B cell (primary cell): Measurements from ENCODE around the gene UGDH.

Source experiments
- EZH2 ChIP-seq: IDR thresholded peaks from 2 replicates; pipeline ENCODE4 v1.6.1; 2012; ENCODE audit warnings: borderline replicate concordance, low read depth, mild to moderate bottlenecking, moderate library complexity, low read length; ENCODE audit not compliant: insufficient read depth, poor library complexity, severe bottlenecking
- TF ChIP-seq, protein P1 (sequence below): fragments of 200-600 bp; IDR thresholded peaks from one replicate; pipeline ENCODE4 v1.8.0; 2022; ENCODE audit warnings: antibody characterized with exemption, mild to moderate bottlenecking

DNA sequence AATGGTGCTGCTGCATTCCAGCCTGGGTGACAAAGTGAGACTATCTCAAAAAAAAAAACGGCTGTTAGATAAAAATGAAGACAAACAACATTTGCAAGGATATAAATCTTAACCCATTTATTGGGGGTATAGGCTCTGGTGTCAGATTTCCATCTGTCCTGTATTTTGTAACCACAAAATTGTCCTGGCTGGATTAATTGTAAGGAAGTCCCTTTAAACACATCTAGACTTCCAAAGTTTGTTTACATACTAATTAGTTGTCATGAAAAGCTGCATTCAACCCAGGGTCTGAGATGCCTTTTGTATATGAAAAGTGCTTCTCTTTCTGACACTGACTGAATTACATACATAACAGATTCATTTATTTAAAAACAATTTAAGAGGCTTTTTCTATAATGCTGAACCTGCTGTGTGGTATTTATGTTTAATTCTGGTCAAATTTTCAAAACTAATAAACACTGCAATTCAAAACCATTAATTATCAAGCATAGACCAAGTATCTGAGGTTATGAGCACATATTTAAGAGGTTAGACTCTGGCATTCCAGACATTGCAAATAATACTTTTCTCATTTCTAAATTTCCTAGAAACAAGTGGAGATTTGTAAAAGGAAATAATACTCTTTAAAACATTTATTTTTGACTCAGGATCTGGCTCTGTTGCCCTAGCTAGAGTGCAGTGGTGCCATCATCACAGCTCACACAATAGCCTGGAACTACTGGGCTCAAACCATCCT lies 17.5 kb upstream of the UGDH start:
- TF ChIP-seq, protein P1, sequence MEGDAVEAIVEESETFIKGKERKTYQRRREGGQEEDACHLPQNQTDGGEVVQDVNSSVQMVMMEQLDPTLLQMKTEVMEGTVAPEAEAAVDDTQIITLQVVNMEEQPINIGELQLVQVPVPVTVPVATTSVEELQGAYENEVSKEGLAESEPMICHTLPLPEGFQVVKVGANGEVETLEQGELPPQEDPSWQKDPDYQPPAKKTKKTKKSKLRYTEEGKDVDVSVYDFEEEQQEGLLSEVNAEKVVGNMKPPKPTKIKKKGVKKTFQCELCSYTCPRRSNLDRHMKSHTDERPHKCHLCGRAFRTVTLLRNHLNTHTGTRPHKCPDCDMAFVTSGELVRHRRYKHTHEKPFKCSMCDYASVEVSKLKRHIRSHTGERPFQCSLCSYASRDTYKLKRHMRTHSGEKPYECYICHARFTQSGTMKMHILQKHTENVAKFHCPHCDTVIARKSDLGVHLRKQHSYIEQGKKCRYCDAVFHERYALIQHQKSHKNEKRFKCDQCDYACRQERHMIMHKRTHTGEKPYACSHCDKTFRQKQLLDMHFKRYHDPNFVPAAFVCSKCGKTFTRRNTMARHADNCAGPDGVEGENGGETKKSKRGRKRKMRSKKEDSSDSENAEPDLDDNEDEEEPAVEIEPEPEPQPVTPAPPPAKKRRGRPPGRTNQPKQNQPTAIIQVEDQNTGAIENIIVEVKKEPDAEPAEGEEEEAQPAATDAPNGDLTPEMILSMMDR: no peak
- TF ChIP-seq EZH2: no peak
